Neural cell (in vitro differentiated cells): Measurements from ENCODE around the gene ILF2. TPM values are rescaled to one million over a fixed set of nuclear protein-coding genes. Genes with fewer than 3 reads are reported as not detected.
A peak's percentile ranks its signal among the peaks of the same experiment; 100 is the strongest.
"Not testable (repeated sequence)": the region's sequence is repeated elsewhere in the genome, so short reads cannot be mapped to it uniquely, and the experiment has no call there.

ENCODE experiments used
- H2AFZ ChIP-seq: fragments of 200-600, 300-800 bp; sonication (generic), shearing (Covaris generic); 2 replicates; pipeline ENCODE4 v1.6.0; 2014; ENCODE audit warnings: low read depth, mild to moderate bottlenecking, antibody characterized with exemption, low read length, moderate library complexity
- H3F3A ChIP-seq: fragments of 200-600 bp; shearing (Covaris generic); 2 replicates; pipeline ENCODE4 v1.6.1; 2016; ENCODE audit warnings: mild to moderate bottlenecking, moderate library complexity, mixed read lengths, antibody characterized with exemption, low read length; ENCODE audit not compliant: insufficient read depth, poor library complexity, severe bottlenecking
- H3K27ac ChIP-seq: fragments of 200-600, 300-800 bp; sonication (generic), shearing (Covaris generic); 2 replicates; pipeline ENCODE4 v1.5.1; 2014; ENCODE audit warnings: mild to moderate bottlenecking, low read length, moderate library complexity
- H3K27me3 ChIP-seq: fragments of 300-800, 200-600 bp; sonication (generic), shearing (Covaris generic); 2 replicates; pipeline ENCODE4 v1.6.0; 2014; ENCODE audit warnings: mild to moderate bottlenecking, low read depth, low read length, moderate library complexity; ENCODE audit not compliant: insufficient read depth
- H3K36me3 ChIP-seq: fragments of 300-800, 200-600 bp; sonication (generic), shearing (Covaris generic); 2 replicates; pipeline ENCODE4 v1.5.1; 2014; ENCODE audit warnings: mild to moderate bottlenecking, antibody characterized with exemption, low read length, moderate library complexity; ENCODE audit not compliant: insufficient read depth
- H3K4me2 ChIP-seq: fragments of 300-800, 200-600 bp; sonication (generic), shearing (Covaris generic); 2 replicates; pipeline ENCODE4 v1.6.0; 2014; ENCODE audit warnings: mild to moderate bottlenecking, low read length
- H3K4me3 ChIP-seq: fragments of 300-800, 200-600 bp; sonication (generic), shearing (Covaris generic); 2 replicates; pipeline ENCODE4 v1.5.1; 2014; ENCODE audit warnings: mild to moderate bottlenecking, low read length, moderate library complexity
- H3K79me2 ChIP-seq: fragments of 200-600 bp; shearing (Covaris generic); replicated peaks from 2 replicates; pipeline ENCODE4 v1.6.0; 2014; ENCODE audit warnings: mild to moderate bottlenecking, low read length, moderate library complexity; ENCODE audit not compliant: insufficient read depth
- H3K9ac ChIP-seq: fragments of 300-800, 200-600 bp; sonication (generic), shearing (Covaris generic); 2 replicates; pipeline ENCODE4 v1.6.1; 2016; ENCODE audit warnings: mild to moderate bottlenecking, low read length, mixed read lengths
- H3K9me2 ChIP-seq: fragments of 200-600 bp; shearing (Covaris generic); 2 replicates; pipeline ENCODE4 v1.6.1; 2016; ENCODE audit warnings: mild to moderate bottlenecking, low read length, mixed read lengths; ENCODE audit not compliant: insufficient read depth
- H3K9me3 ChIP-seq: fragments of 200-600, 300-800 bp; sonication (generic), shearing (Covaris generic); 2 replicates; pipeline ENCODE4 v1.6.1; 2016; ENCODE audit warnings: mild to moderate bottlenecking, mixed run types, low read length, moderate library complexity, mixed read lengths
- H4K20me1 ChIP-seq: fragments of 200-600 bp; shearing (Covaris generic); 2 replicates; pipeline ENCODE4 v1.6.1; 2016; ENCODE audit warnings: mild to moderate bottlenecking, mixed run types; ENCODE audit not compliant: insufficient read depth
- EP300 ChIP-seq: fragments of 450-650 bp; conservative IDR thresholded peaks from 2 replicates; pipeline ENCODE4 v1.6.1; 2014; ENCODE audit warnings: antibody characterized with exemption, mild to moderate bottlenecking, moderate library complexity; ENCODE audit not compliant: poor library complexity, severe bottlenecking
- EZH2 ChIP-seq: fragments of 200-600, 300-800 bp; shearing (Covaris generic), sonication (generic); IDR thresholded peaks from 2 replicates; pipeline ENCODE4 v1.6.1; 2014; ENCODE audit warnings: antibody characterized with exemption, low read length, borderline replicate concordance, mild to moderate bottlenecking; ENCODE audit not compliant: insufficient read depth, poor library complexity, severe bottlenecking
- MXI1 ChIP-seq: fragments of 450-650 bp; conservative IDR thresholded peaks from 2 replicates; pipeline ENCODE4 v1.6.1; 2014; ENCODE audit warnings: antibody characterized with exemption, mild to moderate bottlenecking; ENCODE audit not compliant: poor library complexity, severe bottlenecking
- POLR2AphosphoS5 ChIP-seq: IDR thresholded peaks from 2 replicates; pipeline ENCODE4 v1.6.1; 2012
- RAD21 ChIP-seq: fragments of 450-650 bp; conservative IDR thresholded peaks from 2 replicates; pipeline ENCODE4 v1.6.1; 2014; ENCODE audit warnings: antibody characterized with exemption, mild to moderate bottlenecking, moderate library complexity
- REST ChIP-seq: IDR thresholded peaks from 2 replicates; pipeline ENCODE4 v1.6.1; 2012; ENCODE audit warnings: borderline replicate concordance
- SMC3 ChIP-seq: fragments of 450-650 bp; conservative IDR thresholded peaks from 2 replicates; pipeline ENCODE4 v1.6.1; 2014; ENCODE audit warnings: antibody characterized with exemption, mild to moderate bottlenecking, moderate library complexity; ENCODE audit not compliant: poor library complexity
- TAF1 ChIP-seq: IDR thresholded peaks from 2 replicates; pipeline ENCODE4 v1.6.1; 2012; ENCODE audit warnings: low read depth
- polyA minus RNA-seq: library from RNA; depleted of rRNA, polyadenylated mRNA; stranded (reverse); fragments of >200 nt; gene quantifications from 2 replicates; pipeline ENCODE4 v1.2.3, GENCODE V29; 2014
- polyA plus RNA-seq: library from polyadenylated mRNA; depleted of rRNA; stranded (reverse); fragments of >200 nt; gene quantifications from 2 replicates; pipeline ENCODE4 v1.2.3, GENCODE V29; 2014
- TF ChIP-seq, protein P1 (sequence below): fragments of 450-650 bp; IDR thresholded peaks from 2 replicates; pipeline ENCODE4 v1.5.1; 2014; ENCODE audit warnings: antibody characterized with exemption, mild to moderate bottlenecking, moderate library complexity; ENCODE audit not compliant: poor library complexity, severe bottlenecking

Gene ILF2
- 383 and 410 TPM in 2 replicates for polyA plus RNA-seq
- 271 and 286 TPM in 2 replicates for polyA minus RNA-seq

GRCh38 chr1:153670859-153671627 lies at the start of gene ILF2:
ILF2 (minus strand) TSS chr1:153670993; CDS start chr1:153670922, 71 bp downstream.
- peak within 1 kb of the TSS; percentile 95 for H3K9ac ChIP-seq
- H3K9me3 ChIP-seq: no peaks in the 10 kb centered on the region
- TF ChIP-seq RAD21: no peak
- peak; percentile 98 for TF ChIP-seq POLR2AphosphoS5
- peak; percentile 86 for TF ChIP-seq REST
- peak; percentile 51 for TF ChIP-seq EP300
- TF ChIP-seq SMC3: peak; percentile 42
- TF ChIP-seq, protein P1, sequence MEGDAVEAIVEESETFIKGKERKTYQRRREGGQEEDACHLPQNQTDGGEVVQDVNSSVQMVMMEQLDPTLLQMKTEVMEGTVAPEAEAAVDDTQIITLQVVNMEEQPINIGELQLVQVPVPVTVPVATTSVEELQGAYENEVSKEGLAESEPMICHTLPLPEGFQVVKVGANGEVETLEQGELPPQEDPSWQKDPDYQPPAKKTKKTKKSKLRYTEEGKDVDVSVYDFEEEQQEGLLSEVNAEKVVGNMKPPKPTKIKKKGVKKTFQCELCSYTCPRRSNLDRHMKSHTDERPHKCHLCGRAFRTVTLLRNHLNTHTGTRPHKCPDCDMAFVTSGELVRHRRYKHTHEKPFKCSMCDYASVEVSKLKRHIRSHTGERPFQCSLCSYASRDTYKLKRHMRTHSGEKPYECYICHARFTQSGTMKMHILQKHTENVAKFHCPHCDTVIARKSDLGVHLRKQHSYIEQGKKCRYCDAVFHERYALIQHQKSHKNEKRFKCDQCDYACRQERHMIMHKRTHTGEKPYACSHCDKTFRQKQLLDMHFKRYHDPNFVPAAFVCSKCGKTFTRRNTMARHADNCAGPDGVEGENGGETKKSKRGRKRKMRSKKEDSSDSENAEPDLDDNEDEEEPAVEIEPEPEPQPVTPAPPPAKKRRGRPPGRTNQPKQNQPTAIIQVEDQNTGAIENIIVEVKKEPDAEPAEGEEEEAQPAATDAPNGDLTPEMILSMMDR: peak; percentile 83
- peak; percentile 97 for TF ChIP-seq TAF1
- no peak for TF ChIP-seq EZH2
- TF ChIP-seq MXI1: peak; percentile 77
- no peaks in the 10 kb centered on the region for H3K27me3 ChIP-seq
- H4K20me1 ChIP-seq: no peaks in the 10 kb centered on the region
- peak within 1 kb of the TSS; percentile 85 for H3K4me3 ChIP-seq
- no peaks in the 10 kb centered on the region for H3K9me2 ChIP-seq
- peaks cover 20% of the 10 kb centered on the region for H3K36me3 ChIP-seq
- peak within 1 kb of the TSS; percentile 47 for H2AFZ ChIP-seq
- peak within 1 kb of the TSS; percentile 99 for H3K4me2 ChIP-seq
- H3K27ac ChIP-seq: peak within 1 kb of the TSS; percentile 89
- no peaks in the 10 kb centered on the region for H3F3A ChIP-seq
- H3K79me2 ChIP-seq: peaks cover 30% of the 10 kb centered on the region

DNA sequence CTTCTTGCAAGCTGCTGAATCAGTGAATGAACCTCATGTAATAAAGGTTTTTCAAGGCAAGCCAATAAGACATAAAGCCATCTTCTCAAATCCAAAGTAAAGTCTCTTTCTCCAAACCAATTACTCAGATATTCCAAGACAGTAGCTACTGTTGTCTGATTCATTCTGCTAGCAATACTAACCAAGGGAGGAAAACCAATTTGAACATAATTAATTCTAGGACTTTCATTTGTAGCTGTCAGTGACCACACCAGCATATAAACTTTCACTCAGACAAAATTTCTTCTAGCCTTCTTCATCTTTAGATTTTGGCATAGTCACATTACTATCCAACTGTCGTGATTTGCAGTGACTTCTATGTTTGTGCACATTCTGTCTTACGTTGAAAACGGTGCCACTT lies 46.5 kb upstream of the ILF2 start:
- Histone ChIP-seq H3K9me3 (no peaks in the 10 kb centered on the region), H3K4me3 (no peak overlapping the region), H3K4me2 (no peak overlapping the region), H3K36me3 (no peaks in the 10 kb centered on the region), H3F3A (no peaks in the 10 kb centered on the region), H3K27ac (no peak overlapping the region), H4K20me1 (no peaks in the 10 kb centered on the region), H3K9ac (no peak overlapping the region), H2AFZ (no peak overlapping the region), H3K27me3 (no peaks in the 10 kb centered on the region), H3K9me2 (no peaks in the 10 kb centered on the region), H3K79me2 (no peaks in the 10 kb centered on the region)
- no peak for TF ChIP-seq TAF1
- TF ChIP-seq, protein P1: no peak
- no peak for TF ChIP-seq REST
- TF ChIP-seq EP300: no peak
- no peak for TF ChIP-seq RAD21
- no peak for TF ChIP-seq MXI1
- no peak for TF ChIP-seq SMC3
- no peak for TF ChIP-seq POLR2AphosphoS5
- TF ChIP-seq EZH2: no peak

GRCh38 chr1:153716211-153716610 lies 45.4 kb upstream of the ILF2 start:
- not testable (repeated sequence) for H3F3A ChIP-seq, H3K36me3 ChIP-seq, H3K27me3 ChIP-seq, H3K4me3 ChIP-seq, H2AFZ ChIP-seq, H3K79me2 ChIP-seq, H3K9ac ChIP-seq, H3K4me2 ChIP-seq, H3K9me2 ChIP-seq, H3K9me3 ChIP-seq, H4K20me1 ChIP-seq, H3K27ac ChIP-seq
